ENCODE data around the gene BLOC1S4.
"Not testable (repeated sequence)": the region's sequence is repeated elsewhere in the genome, so short reads cannot be mapped to it uniquely, and the experiment has no call there.

Gene BLOC1S4

GRCh38 chr4:6716018-6716911 lies at the start of gene BLOC1S4:
TSS of gene BLOC1S4 (plus strand) at chr4:6716174. CDS start at chr4:6716210, 36 bp downstream.
- DNase-seq (ENCODE audit: low read depth), result peak; percentile 57

GRCh38 chr4:6668391-6668790 lies 47.6 kb upstream of the BLOC1S4 start:
- DNase-seq (ENCODE audit: low read depth), result peak; percentile 27

- no peak for DNase-seq (ENCODE audit: low read depth)
Measured at GRCh38 chr4:6671648-6672047, 44.3 kb upstream of the BLOC1S4 start.

DNA sequence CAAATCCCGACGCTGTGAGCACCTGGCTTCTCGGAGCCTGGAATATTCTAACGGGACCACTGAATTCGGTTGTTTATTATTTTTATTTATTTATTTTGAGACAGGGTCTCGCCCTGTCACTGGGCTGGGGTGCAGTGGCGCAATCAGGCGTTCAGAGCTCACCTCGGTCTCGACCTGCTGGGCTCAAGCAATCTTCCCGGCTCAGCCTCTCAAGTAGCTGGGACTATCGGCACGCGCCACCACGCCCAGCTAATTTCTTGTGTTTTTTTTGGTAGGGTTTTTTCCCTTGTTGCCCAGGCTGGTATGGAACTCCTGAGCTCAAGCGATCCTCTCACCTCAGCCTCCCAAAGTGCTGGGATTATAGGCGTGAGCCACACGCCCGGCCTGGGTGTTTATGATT lies 43.8 kb upstream of the BLOC1S4 start:
- DNase-seq (ENCODE audit: low read depth), result no peak

DNA sequence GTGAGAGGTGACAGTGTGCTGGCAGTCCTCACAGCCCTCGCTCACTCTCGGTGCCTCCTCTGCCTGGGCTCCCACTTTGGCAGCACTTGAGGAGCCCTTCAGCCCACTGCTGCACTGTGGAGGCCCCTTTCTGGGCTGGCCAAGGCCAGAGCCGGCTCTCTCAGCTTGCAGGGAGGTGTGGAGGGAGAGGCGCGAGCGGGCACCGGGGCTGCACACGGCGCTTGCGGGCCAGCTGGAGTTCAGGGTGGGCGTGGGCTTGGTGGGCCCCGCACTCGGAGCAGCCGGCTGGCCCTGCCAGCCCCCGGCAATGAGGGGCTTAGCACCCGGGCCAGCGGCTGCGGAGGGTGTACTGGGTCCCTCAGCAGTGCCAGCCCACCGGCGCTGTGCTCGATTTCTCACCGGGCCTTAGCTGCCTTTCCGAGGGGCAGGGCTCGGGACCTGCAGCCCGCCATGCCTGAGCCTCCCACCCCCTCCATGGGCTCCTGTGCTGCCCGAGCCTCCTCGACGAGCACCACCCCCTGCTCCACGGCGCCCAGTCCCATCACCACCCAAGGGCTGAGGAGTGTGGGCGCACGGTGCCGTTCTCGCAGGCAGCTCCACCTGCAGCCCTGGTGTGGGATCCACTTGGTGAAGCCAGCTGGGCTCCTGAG lies 43.3 kb upstream of the BLOC1S4 start:
- DNase-seq (ENCODE audit: low read depth), result not testable (repeated sequence)

- not testable (repeated sequence) for DNase-seq (ENCODE audit: low read depth)
Measured at GRCh38 chr4:6673191-6673659, 42.7 kb upstream of the BLOC1S4 start.

DNA sequence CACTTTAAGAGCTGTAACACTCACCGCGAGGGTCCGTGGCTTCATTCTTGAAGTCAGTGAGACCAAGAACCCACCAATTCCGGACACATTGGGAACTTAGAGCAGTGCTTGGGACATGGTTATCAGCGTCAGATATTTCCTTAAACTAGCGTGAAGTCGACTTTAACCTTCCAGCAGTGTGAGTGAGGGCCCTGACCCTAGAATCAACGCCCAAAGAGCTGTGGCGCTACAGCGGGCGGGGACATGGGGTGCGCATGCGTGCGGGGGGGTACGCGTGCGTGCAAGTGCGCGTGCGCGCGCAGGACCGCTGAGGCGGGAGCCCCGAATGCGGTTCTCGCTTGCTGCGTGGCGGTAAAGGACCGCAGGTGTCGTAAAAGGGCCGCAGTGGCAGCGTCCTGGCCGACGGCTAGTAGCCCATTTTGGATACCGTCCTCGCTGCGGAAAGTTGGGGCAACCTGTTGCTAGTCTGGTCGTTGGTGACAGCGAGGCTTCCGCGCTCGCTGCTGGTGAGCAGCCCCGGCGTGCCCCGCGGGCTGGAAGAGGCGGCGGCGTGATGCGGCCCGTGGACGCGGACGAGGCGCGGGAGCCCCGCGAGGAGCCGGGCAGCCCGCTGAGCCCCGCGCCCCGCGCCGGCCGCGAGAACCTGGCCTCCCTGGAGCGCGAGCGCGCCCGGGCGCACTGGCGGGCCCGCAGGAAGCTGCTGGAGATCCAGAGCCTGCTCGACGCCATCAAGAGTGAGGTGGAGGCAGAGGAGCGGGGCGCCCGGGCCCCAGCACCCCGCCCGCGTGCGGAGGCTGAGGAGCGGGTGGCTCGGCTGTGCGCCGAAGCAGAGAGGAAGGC lies 42.1 kb upstream of the BLOC1S4 start:
- peak; percentile 69 for DNase-seq (ENCODE audit: low read depth)

DNA sequence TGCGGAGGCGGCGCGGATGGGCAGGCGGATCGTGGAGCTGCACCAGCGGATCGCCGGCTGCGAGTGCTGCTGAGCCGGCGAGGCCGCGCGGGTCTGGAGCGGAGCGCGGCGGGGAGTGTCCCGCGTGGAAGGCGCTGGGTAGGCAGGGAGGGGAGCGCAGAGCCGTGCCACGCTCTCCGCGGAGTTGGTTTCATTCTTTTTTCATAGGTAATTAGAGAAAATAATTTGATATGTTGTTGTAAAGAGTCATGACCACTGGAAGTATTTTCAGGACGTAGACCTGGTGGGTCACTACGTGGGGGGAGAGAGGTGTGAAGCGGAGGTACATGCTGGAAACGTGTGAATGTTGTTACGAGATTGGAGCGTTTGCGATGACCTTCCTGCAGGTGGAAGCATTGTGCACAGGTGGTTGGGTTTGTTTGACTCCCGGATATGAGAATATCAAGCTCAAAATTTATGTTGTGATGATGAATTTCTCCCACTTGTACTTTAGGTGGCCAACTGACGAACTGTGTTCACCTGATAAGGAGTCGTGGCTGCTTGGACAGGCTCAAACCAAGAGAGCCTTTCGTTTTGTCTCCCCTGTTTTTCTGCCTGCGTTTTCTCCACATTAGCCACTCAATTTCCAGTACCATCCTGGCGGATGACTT lies 41.3 kb upstream of the BLOC1S4 start:
- DNase-seq (ENCODE audit: low read depth), result no peak

DNA sequence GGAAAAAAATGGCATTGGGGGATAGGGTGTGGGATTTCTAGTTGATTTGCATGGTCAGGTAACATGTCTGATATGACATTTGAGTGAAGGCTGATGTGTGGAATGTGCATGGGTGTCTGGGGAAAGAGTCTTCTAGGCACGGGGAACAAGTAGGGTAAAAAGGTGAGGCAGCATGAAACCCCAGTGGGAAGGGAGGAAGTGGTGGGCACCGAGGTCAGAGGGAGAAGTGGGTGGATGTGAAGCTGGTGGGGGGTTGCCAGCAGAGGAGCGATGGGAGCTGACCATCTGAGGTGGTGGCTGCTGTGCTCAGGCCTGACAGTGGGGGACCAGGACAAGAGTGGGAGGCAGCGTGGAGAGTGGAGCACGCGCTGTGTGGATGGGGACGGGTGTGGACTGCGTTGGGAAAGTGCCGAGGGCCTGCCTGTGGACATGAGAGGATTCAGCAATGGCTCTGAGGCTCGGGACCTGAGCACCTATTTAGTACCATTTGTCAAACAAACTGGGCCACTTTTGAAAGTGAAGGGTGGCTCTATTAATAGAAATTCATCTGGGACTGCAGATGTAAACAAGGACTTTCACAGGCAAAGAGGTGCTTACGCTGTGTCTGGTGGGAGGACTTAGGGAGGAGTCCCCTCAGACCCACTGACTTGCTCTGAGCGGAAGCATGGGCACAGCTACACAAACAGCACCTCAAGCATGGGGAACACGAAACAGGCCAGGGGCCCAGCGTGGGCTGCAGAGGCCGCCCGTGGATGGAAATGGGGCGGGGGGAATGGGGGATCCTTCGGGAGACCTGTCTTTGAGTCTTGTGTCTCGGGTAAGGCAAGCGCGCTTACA lies 39.0 kb upstream of the BLOC1S4 start:
- no peak for DNase-seq (ENCODE audit: low read depth)

DNA sequence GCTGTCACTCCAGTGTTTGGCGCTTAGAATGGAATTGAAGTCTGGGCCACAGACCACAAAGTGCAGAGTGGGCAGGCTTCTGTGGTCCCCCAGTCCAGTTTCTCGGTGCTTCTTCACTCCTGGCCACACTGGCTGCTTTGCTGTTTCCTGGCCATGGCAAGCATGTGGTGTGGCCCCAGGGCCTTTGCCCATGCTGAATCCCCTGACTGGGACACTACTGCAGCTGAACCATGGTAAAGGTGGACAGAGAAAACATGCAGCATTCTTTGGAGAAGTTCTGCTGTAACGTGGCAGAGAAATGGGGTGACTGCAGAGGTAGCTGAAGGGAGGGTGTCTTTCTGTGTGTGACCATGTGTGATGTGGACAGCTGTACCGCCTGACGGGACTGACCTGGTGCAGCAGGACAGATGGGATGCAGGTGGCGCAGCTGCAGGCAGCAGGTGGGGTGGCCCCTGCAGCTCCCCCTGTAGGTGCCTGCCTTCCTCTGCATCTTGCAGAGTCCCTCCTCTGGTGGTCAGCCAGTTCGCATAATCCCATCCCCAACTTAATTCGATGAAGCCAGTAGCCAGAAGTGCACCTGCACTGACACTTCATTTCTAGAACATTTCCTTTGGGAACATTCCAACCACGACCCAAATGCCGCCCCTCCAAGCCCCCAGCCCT lies 35.5 kb upstream of the BLOC1S4 start:
- DNase-seq (ENCODE audit: low read depth), result no peak

DNA sequence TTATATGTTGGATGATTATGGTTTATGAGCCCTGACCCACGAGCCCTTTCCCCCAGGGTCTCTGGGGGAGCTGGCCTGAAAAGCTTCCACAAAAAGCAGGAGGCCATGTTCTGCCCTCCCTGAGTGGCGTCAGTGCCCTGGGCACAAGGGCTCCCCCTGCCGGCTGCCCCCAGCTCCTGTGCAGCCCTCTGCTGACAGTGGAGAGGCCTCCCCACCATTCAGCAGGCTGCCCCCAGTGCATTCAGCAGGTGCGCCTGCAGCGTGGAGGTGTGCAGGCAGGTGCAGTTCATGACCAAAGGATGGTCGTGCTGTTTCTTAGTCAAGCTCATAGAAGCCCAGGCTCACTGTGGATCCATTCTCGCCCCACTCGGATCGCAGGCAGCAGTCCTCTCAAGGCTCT lies 34.8 kb upstream of the BLOC1S4 start:
- DNase-seq (ENCODE audit: low read depth), result no peak

- no peak for DNase-seq (ENCODE audit: low read depth)
Measured at GRCh38 chr4:6682862-6683590, 32.9 kb upstream of the BLOC1S4 start.

GRCh38 chr4:6684656-6685055 lies 31.3 kb upstream of the BLOC1S4 start:
- no peak for DNase-seq (ENCODE audit: low read depth)

- DNase-seq (ENCODE audit: low read depth), result no peak
Measured at GRCh38 chr4:6686104-6686787, 29.7 kb upstream of the BLOC1S4 start.

DNA sequence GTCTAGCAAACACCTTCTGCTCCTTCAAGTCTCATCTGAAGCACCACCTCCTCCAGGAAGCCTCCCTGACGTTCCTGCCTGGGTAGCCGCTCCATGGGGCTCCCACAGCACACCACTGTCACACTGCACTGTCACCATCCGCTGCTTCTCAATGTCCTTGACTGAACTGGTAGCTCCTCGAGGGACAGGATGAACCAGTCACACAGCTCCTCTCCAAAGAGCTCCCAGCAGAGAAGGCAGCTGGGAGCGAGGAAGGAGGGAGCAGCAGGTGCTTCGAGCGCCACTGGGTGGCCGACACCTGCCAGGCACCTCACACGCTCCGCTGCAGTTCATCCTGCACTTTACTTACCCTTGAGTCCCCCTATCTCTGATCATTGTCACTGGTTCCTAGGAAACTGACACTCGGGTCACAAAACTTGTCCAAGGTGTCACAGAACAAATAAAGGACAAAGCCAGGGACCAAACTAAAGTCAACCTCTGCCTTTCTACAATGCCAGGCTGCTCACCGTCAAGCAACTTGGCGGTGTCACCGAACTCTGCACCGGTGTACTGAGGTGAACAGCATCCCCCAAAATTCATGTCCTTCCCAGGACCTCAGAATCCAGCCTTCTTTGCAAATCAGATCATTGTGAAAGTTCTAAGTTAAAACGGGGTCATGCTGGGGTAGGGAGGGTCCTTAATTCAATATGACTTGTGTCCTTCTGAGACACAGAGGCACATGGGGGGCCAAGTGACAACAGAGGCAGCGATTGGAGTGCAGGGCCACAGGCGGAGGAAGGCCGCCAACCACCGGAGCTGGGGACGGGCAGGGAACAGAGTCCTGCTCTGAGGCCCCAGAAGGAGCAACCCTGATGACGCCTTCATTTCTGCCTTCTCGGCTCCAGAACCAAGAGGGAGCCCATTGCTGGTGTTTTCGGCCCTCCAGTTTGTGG lies 27.8 kb upstream of the BLOC1S4 start:
- DNase-seq (ENCODE audit: low read depth), result no peak

DNA sequence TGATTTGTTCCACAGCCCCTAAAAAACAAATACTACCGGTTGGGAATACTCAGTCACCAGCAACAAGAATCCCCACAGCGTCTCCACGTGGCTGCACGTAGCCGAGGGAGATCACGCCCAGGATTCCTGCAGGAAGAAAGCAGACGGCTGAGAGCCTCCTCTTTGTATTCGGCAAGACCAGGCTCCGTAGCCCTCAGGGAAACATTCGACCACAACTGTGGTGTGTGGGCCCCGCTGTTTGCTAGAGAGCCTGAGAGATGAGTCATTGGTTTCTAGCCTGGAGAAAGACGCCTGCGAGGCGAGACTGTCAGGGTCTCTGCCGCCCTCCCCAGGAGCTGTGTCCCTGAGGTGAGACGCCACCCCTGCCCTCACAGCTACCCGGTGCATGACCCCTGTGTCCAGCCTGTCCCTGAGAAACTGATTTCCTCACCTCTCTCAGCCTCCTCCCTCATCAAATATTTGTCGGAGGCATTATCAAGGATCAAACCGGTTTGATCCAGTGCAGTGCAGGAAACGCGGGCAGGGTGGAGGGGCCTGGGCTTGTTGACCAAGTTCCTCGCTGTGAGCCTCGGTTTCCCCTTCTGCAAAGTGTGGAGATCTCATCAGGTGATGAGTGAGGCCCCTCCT lies 27.0 kb upstream of the BLOC1S4 start:
- DNase-seq (ENCODE audit: low read depth), result peak; percentile 87

DNA sequence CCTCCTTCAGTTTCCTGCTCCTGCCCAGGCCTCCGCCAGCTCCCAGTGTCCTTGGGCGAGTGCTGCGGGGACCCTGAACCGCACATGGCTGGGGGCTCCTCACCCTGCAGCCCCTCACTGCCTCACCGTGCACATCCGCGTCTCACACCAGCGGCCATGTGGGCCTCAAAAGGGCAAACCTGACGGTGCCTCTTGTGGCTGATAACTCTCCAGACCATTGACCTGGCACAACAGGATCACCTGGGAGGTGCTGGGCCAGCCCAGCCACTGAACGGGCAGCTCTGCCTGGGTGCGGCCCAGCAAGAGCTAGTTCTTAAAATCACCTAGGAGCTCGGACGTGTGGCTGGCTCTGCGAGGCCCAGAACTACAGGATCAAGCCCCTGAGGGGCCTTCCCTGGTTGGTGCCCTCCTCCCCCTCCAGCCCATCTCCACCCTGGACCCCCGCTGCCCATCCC lies 26.4 kb upstream of the BLOC1S4 start:
- no peak for DNase-seq (ENCODE audit: low read depth)

All from non-pigmented ciliary epithelial cell (primary cell).